H9 (cell line): ENCODE measurements around the gene NBPF15. TPM values are rescaled to one million over a fixed set of nuclear protein-coding genes. Genes with fewer than 3 reads are reported as not detected.
"Not testable (repeated sequence)": the region's sequence is repeated elsewhere in the genome, so short reads cannot be mapped to it uniquely, and the experiment has no call there.

Source experiments
- DNase-seq: peaks from one replicate; pipeline ENCODE4 v3.0.0-alpha.2; 2017
- H2AFZ ChIP-seq: one replicate; pipeline ENCODE4 v1.6.1; 2013; ENCODE audit warnings: mild to moderate bottlenecking, low read length, control low read depth, moderate library complexity
- H2AK5ac ChIP-seq: 2 replicates; pipeline ENCODE4 v1.6.1; 2013; ENCODE audit warnings: low read length, control low read depth, mixed read lengths; ENCODE audit not compliant: insufficient read length
- H2BK120ac ChIP-seq: one replicate; pipeline ENCODE4 v1.6.1; 2013; ENCODE audit warnings: low read depth, mild to moderate bottlenecking, low read length, control low read depth, inconsistent platforms; ENCODE audit not compliant: poor library complexity, severe bottlenecking
- H2BK12ac ChIP-seq: 2 replicates; pipeline ENCODE4 v1.6.1; 2013; ENCODE audit warnings: low read length, control low read depth, mixed read lengths, low read depth; ENCODE audit not compliant: insufficient read length
- H2BK15ac ChIP-seq: 2 replicates; pipeline ENCODE4 v1.6.1; 2013; ENCODE audit warnings: low read depth, low read length, control low read depth
- H2BK20ac ChIP-seq: one replicate; pipeline ENCODE4 v1.6.1; 2013; ENCODE audit warnings: low read depth, mild to moderate bottlenecking, low read length, control low read depth, inconsistent platforms; ENCODE audit not compliant: poor library complexity, severe bottlenecking
- H2BK5ac ChIP-seq: 2 replicates; pipeline ENCODE4 v1.6.1; 2013; ENCODE audit warnings: low read length, control low read depth, mixed read lengths; ENCODE audit not compliant: insufficient read length
- H3K14ac ChIP-seq: 2 replicates; pipeline ENCODE4 v1.6.1; 2013; ENCODE audit warnings: low read length, control low read depth; ENCODE audit not compliant: insufficient read depth
- H3K18ac ChIP-seq: 2 replicates; pipeline ENCODE4 v1.6.1; 2013; ENCODE audit warnings: low read depth, mild to moderate bottlenecking, mixed read lengths, low read length, control low read depth; ENCODE audit not compliant: insufficient read length
- H3K23ac ChIP-seq: 2 replicates; pipeline ENCODE4 v1.6.1; 2013; ENCODE audit warnings: low read length, control low read depth, mixed read lengths, low read depth; ENCODE audit not compliant: insufficient read length
- H3K23me2 ChIP-seq: 2 replicates; pipeline ENCODE4 v1.6.1; 2013; ENCODE audit warnings: low read depth, mild to moderate bottlenecking, mixed read lengths, low read length, control low read depth; ENCODE audit not compliant: insufficient read length, poor library complexity, severe bottlenecking
- H3K27ac ChIP-seq: 2 replicates; pipeline ENCODE4 v1.5.1; 2013; ENCODE audit warnings: low read length, control low read depth, mixed read lengths, low read depth; ENCODE audit not compliant: insufficient read length
- H3K27me3 ChIP-seq: 2 replicates; pipeline ENCODE4 v1.6.1; 2013; ENCODE audit warnings: low read length, control low read depth, inconsistent platforms; ENCODE audit not compliant: insufficient read depth
- H3K4ac ChIP-seq: 2 replicates; pipeline ENCODE4 v1.6.1; 2013; ENCODE audit warnings: low read depth, mild to moderate bottlenecking, control low read depth, inconsistent platforms, low read length, moderate library complexity
- H3K4me1 ChIP-seq: 2 replicates; pipeline ENCODE4 v1.6.1; 2013; ENCODE audit warnings: low read length, control low read depth, inconsistent platforms; ENCODE audit not compliant: insufficient read depth
- H3K4me2 ChIP-seq: 2 replicates; pipeline ENCODE4 v1.6.1; 2013; ENCODE audit warnings: low read length, control low read depth, mixed read lengths; ENCODE audit not compliant: insufficient read length, insufficient read depth
- H3K56ac ChIP-seq: 2 replicates; pipeline ENCODE4 v1.6.1; 2013; ENCODE audit warnings: low read depth, mild to moderate bottlenecking, mixed read lengths, low read length, control low read depth; ENCODE audit not compliant: insufficient read length
- H3K79me1 ChIP-seq: 2 replicates; pipeline ENCODE4 v1.6.1; 2013; ENCODE audit warnings: low read depth, mild to moderate bottlenecking, moderate library complexity, low read length, control low read depth, inconsistent platforms; ENCODE audit not compliant: insufficient read depth, poor library complexity, severe bottlenecking
- H3K79me2 ChIP-seq: 2 replicates; pipeline ENCODE4 v1.6.1; 2013; ENCODE audit warnings: low read length, control low read depth, inconsistent platforms; ENCODE audit not compliant: insufficient read depth
- H3K9ac ChIP-seq: 2 replicates; pipeline ENCODE4 v1.6.1; 2013; ENCODE audit warnings: low read length, control low read depth, mixed read lengths; ENCODE audit not compliant: insufficient read length; ENCODE audit errors: extremely low read depth
- H3K9me3 ChIP-seq: one replicate; pipeline ENCODE4 v1.6.1; 2013; ENCODE audit warnings: low read depth, low read length, inconsistent platforms; ENCODE audit not compliant: control insufficient read depth
- H3T11ph ChIP-seq: one replicate; pipeline ENCODE4 v1.6.1; 2013; ENCODE audit warnings: mild to moderate bottlenecking, low read length, control low read depth, inconsistent platforms
- H4K20me1 ChIP-seq: one replicate; pipeline ENCODE4 v1.6.1; 2013; ENCODE audit not compliant: control insufficient read depth, insufficient read length, insufficient read depth
- H4K5ac ChIP-seq: 2 replicates; pipeline ENCODE4 v1.6.1; 2013; ENCODE audit warnings: low read depth, mild to moderate bottlenecking, mixed read lengths, low read length, control low read depth; ENCODE audit not compliant: insufficient read length
- H4K8ac ChIP-seq: replicated peaks from 2 replicates; pipeline ENCODE4 v1.6.1; 2013; ENCODE audit warnings: low read length, control low read depth, mixed read lengths, low read depth; ENCODE audit not compliant: insufficient read length
- H4K91ac ChIP-seq: 2 replicates; pipeline ENCODE4 v1.6.1; 2013; ENCODE audit warnings: low read depth, mild to moderate bottlenecking, moderate library complexity, mixed read lengths, low read length, control low read depth; ENCODE audit not compliant: insufficient read length
- H3K27ac Mint-ChIP-seq, 3 experiments: 2 replicates in 2 of 3; 3 replicates in 1 of 3; pipeline ENCODE4 v1.8.0; 2020 to 2021; ENCODE audit warnings: mixed read lengths in 3 of 3, mild to moderate bottlenecking in 1 of 3, moderate library complexity in 1 of 3
- H3K27me3 Mint-ChIP-seq: 2 replicates; pipeline ENCODE4 v1.8.0; 2021; ENCODE audit warnings: low read depth, mild to moderate bottlenecking, moderate library complexity, mixed read lengths
- H3K36me3 Mint-ChIP-seq, 3 experiments: 2 replicates in 2 of 3; 3 replicates in 1 of 3; pipeline ENCODE4 v1.8.0; 2020 to 2021; ENCODE audit warnings: low read depth in 3 of 3, mixed read lengths in 3 of 3; ENCODE audit not compliant: insufficient read depth in 1 of 3
- H3K4me1 Mint-ChIP-seq, 2 experiments: 2 replicates each; pipeline ENCODE4 v1.8.0; 2020; ENCODE audit warnings: mixed read lengths in 2 of 2
- H3K4me3 Mint-ChIP-seq, 2 experiments: 2 replicates in 1 of 2; 3 replicates in 1 of 2; pipeline ENCODE4 v1.8.0; 2020 to 2021; ENCODE audit warnings: mild to moderate bottlenecking in 2 of 2, mixed read lengths in 2 of 2, moderate library complexity in 1 of 2
- H3K9me3 Mint-ChIP-seq, 2 experiments: 2 replicates in 1 of 2; 3 replicates in 1 of 2; pipeline ENCODE4 v1.8.0; 2020; ENCODE audit warnings: mild to moderate bottlenecking in 2 of 2, mixed read lengths in 2 of 2, moderate library complexity in 1 of 2
- WGBS: extraction: QIAGEN DNeasy Blood & Tissue Kit; methylation state at CpG from one replicate; pipeline ENCODE4 v1.1.7; 2013; ENCODE audit warnings: missing lambda C conversion rate, low lambda C conversion rate, mixed read lengths; ENCODE audit not compliant: insufficient read length; ENCODE audit errors: extremely low coverage; 5-methylcytosine and 5-hydroxymethylcytosine counted together
- total RNA-seq: library from RNA; stranded (reverse); gene quantifications from 2 replicates; pipeline ENCODE4 v1.2.1, GENCODE V29; 2021

The NBPF15 gene
- total RNA-seq, 1 experiment from 2014 or later, result 9.3 TPM

DNA sequence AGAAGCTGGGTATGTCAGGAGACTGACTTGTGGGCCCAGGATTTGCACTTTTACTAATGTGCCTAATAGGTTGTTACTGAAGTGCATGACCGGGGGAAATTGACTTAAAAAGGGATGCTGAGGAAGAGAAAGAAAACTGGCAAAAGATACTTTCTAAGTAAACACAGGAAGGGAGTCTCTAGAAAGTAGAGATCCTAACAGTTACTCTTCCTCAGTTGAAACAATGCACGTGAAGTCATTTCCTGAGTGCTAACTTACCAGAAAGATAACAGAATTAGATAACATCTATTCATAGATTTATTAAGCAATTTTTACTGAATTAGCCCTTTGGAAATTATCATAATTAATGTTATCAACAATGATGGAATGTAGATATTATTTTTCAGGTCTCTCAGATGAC, 12.4 kb upstream of the NBPF15 start:
- peaks cover 15% of the 10 kb centered on the region for H3K27me3 Mint-ChIP-seq
- not testable (repeated sequence) for H2BK120ac ChIP-seq, H3K4ac ChIP-seq, H3K79me2 ChIP-seq, H2AK5ac ChIP-seq, H3K4me1 ChIP-seq, H3K27ac Mint-ChIP-seq, H3K18ac ChIP-seq, H3K79me1 ChIP-seq, H3K36me3 Mint-ChIP-seq, H3K4me2 ChIP-seq, H2BK20ac ChIP-seq, H3T11ph ChIP-seq, H3K23me2 ChIP-seq, H4K91ac ChIP-seq, H3K23ac ChIP-seq, H3K14ac ChIP-seq, H2BK12ac ChIP-seq, H3K4me3 Mint-ChIP-seq, H3K9me3 Mint-ChIP-seq, H4K20me1 ChIP-seq, H3K9me3 ChIP-seq, H3K9ac ChIP-seq, DNase-seq, H4K8ac ChIP-seq, H3K4me1 Mint-ChIP-seq, H2AFZ ChIP-seq, H3K27ac ChIP-seq, H3K27me3 ChIP-seq, H2BK5ac ChIP-seq, H2BK15ac ChIP-seq, H3K56ac ChIP-seq, H4K5ac ChIP-seq
- WGBS, result no CpG with 5 or more reads among the region's 2 CpGs

- WGBS, result no CpG with 5 or more reads among the region's 4 CpGs
- H3K18ac ChIP-seq, H3K27me3 ChIP-seq, H4K8ac ChIP-seq, H3T11ph ChIP-seq, H2AK5ac ChIP-seq, H3K4me2 ChIP-seq, H3K27ac Mint-ChIP-seq, H4K20me1 ChIP-seq, H3K23me2 ChIP-seq, H2BK15ac ChIP-seq, H2BK120ac ChIP-seq, H4K5ac ChIP-seq, H2BK5ac ChIP-seq, H3K4me1 Mint-ChIP-seq, H3K79me2 ChIP-seq, H3K23ac ChIP-seq, H3K4me3 Mint-ChIP-seq, H3K14ac ChIP-seq, H3K9me3 ChIP-seq, H3K9me3 Mint-ChIP-seq, H2BK12ac ChIP-seq, H3K9ac ChIP-seq, H3K79me1 ChIP-seq, H3K27ac ChIP-seq, H2BK20ac ChIP-seq, H3K56ac ChIP-seq, H3K36me3 Mint-ChIP-seq, H3K4ac ChIP-seq, H2AFZ ChIP-seq, H3K4me1 ChIP-seq, H4K91ac ChIP-seq, DNase-seq: not testable (repeated sequence)
- peaks cover 27% of the 10 kb centered on the region for H3K27me3 Mint-ChIP-seq
Measured at GRCh38 chr1:144471434-144471833, 10.0 kb upstream of the NBPF15 start.
